PFSK-1 (cell line): ENCODE results near the gene SUSD6.

Experiments used
- POLR2AphosphoS5 ChIP-seq: IDR thresholded peaks from 2 replicates; pipeline ENCODE4 v1.6.1; 2012; ENCODE audit warnings: low read depth, mild to moderate bottlenecking, control low read depth, low read length, moderate library complexity
- TAF1 ChIP-seq: IDR thresholded peaks from 2 replicates; pipeline ENCODE4 v1.6.1; 2012; ENCODE audit warnings: low read length, control low read depth, borderline replicate concordance; ENCODE audit not compliant: insufficient read depth

GRCh38 chr14:69660344-69661193 is 49.2 kb downstream of the SUSD6 start:
- TF ChIP-seq POLR2AphosphoS5: no peak
- TF ChIP-seq TAF1: no peak
